ENCODE results near the gene SLC4A2. TPM values are rescaled to one million over a fixed set of nuclear protein-coding genes. Genes with fewer than 3 reads are reported as not detected.

SLC4A2 gene
- total and polyA plus RNA-seq, 4 donors: 27.5 to 98.8 (median 72.6) TPM

- Histone ChIP-seq H3K9ac (ENCODE audit: low read depth in 1 of 2, low read length in 2 of 2) (no peak overlapping the region), H3K27me3 (ENCODE audit: control insufficient read depth in 4 of 4, insufficient read depth in 4 of 4, low read length in 3 of 4) (no peaks in the 10 kb centered on the region), H3K4me1 (ENCODE audit: control insufficient read depth in 4 of 4, insufficient read depth in 4 of 4, low read length in 3 of 4) (peaks cover 8 to 19% (median 13%) of the 10 kb centered on the region in 4 donors), H3K9me3 (ENCODE audit: control insufficient read depth in 4 of 4, low read length in 3 of 4) (no peaks in the 10 kb centered on the region), H3K36me3 (ENCODE audit: control insufficient read depth in 4 of 4, insufficient read depth in 3 of 4, low read depth in 1 of 4, low read length in 3 of 4) (peaks cover 30 to 64% (median 39%) of the 10 kb centered on the region in 4 donors), H3K27ac (ENCODE audit: low read depth in 1 of 2, low read length in 2 of 2) (no peak overlapping the region), H3K4me3 (ENCODE audit: low read depth in 1 of 3, low read length in 3 of 3) (no peak overlapping the region)
- TF ChIP-seq GABPA (IDR thresholded peaks at IDR 0.05 in 1 of 2, conservative IDR thresholded peaks at IDR 0.05 in 1 of 2): no peak
- TF ChIP-seq RXRA (IDR thresholded peaks at IDR 0.05): no peak
- TF ChIP-seq, protein P1, sequence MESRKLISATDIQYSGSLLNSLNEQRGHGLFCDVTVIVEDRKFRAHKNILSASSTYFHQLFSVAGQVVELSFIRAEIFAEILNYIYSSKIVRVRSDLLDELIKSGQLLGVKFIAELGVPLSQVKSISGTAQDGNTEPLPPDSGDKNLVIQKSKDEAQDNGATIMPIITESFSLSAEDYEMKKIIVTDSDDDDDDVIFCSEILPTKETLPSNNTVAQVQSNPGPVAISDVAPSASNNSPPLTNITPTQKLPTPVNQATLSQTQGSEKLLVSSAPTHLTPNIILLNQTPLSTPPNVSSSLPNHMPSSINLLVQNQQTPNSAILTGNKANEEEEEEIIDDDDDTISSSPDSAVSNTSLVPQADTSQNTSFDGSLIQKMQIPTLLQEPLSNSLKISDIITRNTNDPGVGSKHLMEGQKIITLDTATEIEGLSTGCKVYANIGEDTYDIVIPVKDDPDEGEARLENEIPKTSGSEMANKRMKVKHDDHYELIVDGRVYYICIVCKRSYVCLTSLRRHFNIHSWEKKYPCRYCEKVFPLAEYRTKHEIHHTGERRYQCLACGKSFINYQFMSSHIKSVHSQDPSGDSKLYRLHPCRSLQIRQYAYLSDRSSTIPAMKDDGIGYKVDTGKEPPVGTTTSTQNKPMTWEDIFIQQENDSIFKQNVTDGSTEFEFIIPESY (IDR thresholded peaks at IDR 0.05): no peak
- TF ChIP-seq, protein P2, sequence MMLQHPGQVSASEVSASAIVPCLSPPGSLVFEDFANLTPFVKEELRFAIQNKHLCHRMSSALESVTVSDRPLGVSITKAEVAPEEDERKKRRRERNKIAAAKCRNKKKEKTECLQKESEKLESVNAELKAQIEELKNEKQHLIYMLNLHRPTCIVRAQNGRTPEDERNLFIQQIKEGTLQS (IDR thresholded peaks at IDR 0.05): no peak
- TF ChIP-seq RAD21 (IDR thresholded peaks at IDR 0.05): no peak
- TF ChIP-seq MAX (IDR thresholded peaks at IDR 0.05): no peak
- no peak for TF ChIP-seq EGR1 (IDR thresholded peaks at IDR 0.05; ENCODE audit: low read depth in 2 of 2)
- no peak for TF ChIP-seq FOXA2 (IDR thresholded peaks at IDR 0.05)
- no peak for TF ChIP-seq YY1 (IDR thresholded peaks at IDR 0.05)
- TF ChIP-seq FOXA1 (IDR thresholded peaks at IDR 0.05): no peak
- no peak for TF ChIP-seq CTCF (IDR thresholded peaks at IDR 0.05; ENCODE audit: low read depth, low read length, missing input control)
- no peak for TF ChIP-seq SP1 (IDR thresholded peaks at IDR 0.05)
- TF ChIP-seq NR2F2 (IDR thresholded peaks at IDR 0.05): no peak
- no peak for TF ChIP-seq HNF4A (conservative IDR thresholded peaks at IDR 0.05)
- no peak for TF ChIP-seq HNF4G (IDR thresholded peaks at IDR 0.05)
- TF ChIP-seq REST (IDR thresholded peaks at IDR 0.05): no peak
- no peak for TF ChIP-seq JUND (IDR thresholded peaks at IDR 0.05)
- no peak for TF ChIP-seq TAF1 (conservative IDR thresholded peaks at IDR 0.05)
- WGBS: 94% methylated on average over 26 of the region's 26 CpGs
- DNase-seq (ENCODE audit: low spot score): no peak
Observed at GRCh38 chr7:151074817-151075661, 15.7 kb downstream of the SLC4A2 start.
